OCI-LY7 (cell line): ENCODE results near the gene ZC3HAV1L. TPM values are rescaled to one million over a fixed set of nuclear protein-coding genes. Genes with fewer than 3 reads are reported as not detected.
"Not testable (repeated sequence)": the region's sequence is repeated elsewhere in the genome, so short reads cannot be mapped to it uniquely, and the experiment has no call there.

Experiments
- BruUV-seq: library from RNA; stranded (reverse); fragments of 400-500 nt; replicated peaks from 2 replicates; lab custom pipeline; 2021; lab: Mats Ljungman, UMichigan
- CTCF ChIA-PET: fragments of 300-600 bp; sonication (Branson Sonifier 250); formaldehyde crosslinking; loops from one replicate; lab custom pipeline; 2022; ENCODE audit warnings: antibody characterized with exemption; ENCODE audit not compliant: unreplicated experiment; lab: Charles Lee
- POLR2A ChIA-PET: fragments of 300-600 bp; sonication (Branson Sonifier 250); formaldehyde crosslinking; loops from one replicate; lab custom pipeline; 2022; ENCODE audit warnings: antibody characterized with exemption; lab: Charles Lee
- DNase-seq: peaks from one replicate; pipeline ENCODE4 v3.0.0-alpha.2; 2015; ENCODE audit warnings: low spot score
- H2AFZ ChIP-seq: fragments of 200-600 bp; sonication (generic), shearing (Covaris generic); 2 replicates; pipeline ENCODE4 v1.6.1; 2014; ENCODE audit warnings: mild to moderate bottlenecking, antibody characterized with exemption, low read length, moderate library complexity
- H3K27ac ChIP-seq: fragments of 200-600 bp; sonication (generic); 2 replicates; pipeline ENCODE4 v1.5.1; 2014; ENCODE audit warnings: mixed run types, low read depth, mild to moderate bottlenecking, moderate library complexity, low read length, inconsistent platforms; ENCODE audit not compliant: poor library complexity, severe bottlenecking
- H3K36me3 ChIP-seq: fragments of 200-600 bp; sonication (generic); 2 replicates; pipeline ENCODE4 v1.6.1; 2014; ENCODE audit warnings: mild to moderate bottlenecking, antibody characterized with exemption, low read length, moderate library complexity, mixed read lengths; ENCODE audit not compliant: insufficient read depth
- H3K4me1 ChIP-seq: fragments of 200-600 bp; sonication (generic); 2 replicates; pipeline ENCODE4 v1.5.1; 2014; ENCODE audit warnings: mild to moderate bottlenecking, low read length; ENCODE audit not compliant: insufficient read depth, poor library complexity, severe bottlenecking
- H3K4me2 ChIP-seq: fragments of 200-600 bp; sonication (generic); 2 replicates; pipeline ENCODE4 v1.6.1; 2014; ENCODE audit warnings: mild to moderate bottlenecking, low read length
- H3K4me3 ChIP-seq: fragments of 200-600 bp; sonication (generic); 2 replicates; pipeline ENCODE4 v1.5.1; 2014; ENCODE audit warnings: mild to moderate bottlenecking, low read depth, low read length; ENCODE audit not compliant: poor library complexity, severe bottlenecking
- H3K79me2 ChIP-seq: fragments of 200-600 bp; sonication (generic); 2 replicates; pipeline ENCODE4 v1.6.1; 2016; ENCODE audit warnings: low read depth, mild to moderate bottlenecking, low read length, moderate library complexity, mixed read lengths; ENCODE audit not compliant: insufficient read depth
- H3K9me2 ChIP-seq: fragments of 200-600 bp; sonication (generic); 2 replicates; pipeline ENCODE4 v1.6.1; 2016; ENCODE audit warnings: mild to moderate bottlenecking, low read length, mixed read lengths; ENCODE audit not compliant: insufficient read depth
- H3K9me3 ChIP-seq: fragments of 200-600 bp; sonication (generic); 2 replicates; pipeline ENCODE4 v1.6.1; 2014; ENCODE audit warnings: mild to moderate bottlenecking, mixed run types, low read length, mixed read lengths
- H4K20me1 ChIP-seq: fragments of 200-600 bp; sonication (generic); 2 replicates; pipeline ENCODE4 v1.6.1; 2014; ENCODE audit warnings: mild to moderate bottlenecking, antibody characterized with exemption, low read length, moderate library complexity, mixed read lengths; ENCODE audit not compliant: insufficient read depth
- CTCF ChIP-seq: fragments of 200-600 bp; sonication (generic); conservative IDR thresholded peaks from 2 replicates; pipeline ENCODE4 v1.5.1; 2014; ENCODE audit warnings: mild to moderate bottlenecking, antibody characterized with exemption, low read length, moderate library complexity, mixed read lengths
- EZH2phosphoT487 ChIP-seq: fragments of 200-600 bp; sonication (generic); IDR thresholded peaks from 2 replicates; pipeline ENCODE4 v1.6.1; 2018; ENCODE audit warnings: low read depth, borderline replicate concordance, mild to moderate bottlenecking, mixed run types, antibody characterized with exemption, low read length, moderate library complexity, mixed read lengths
- intact Hi-C: fragments of 100-400 bp; cut with micrococcal nuclease; formaldehyde crosslinking; loops from one replicate; pipeline ENCODE4 v1.10.0; 2022; ENCODE audit not compliant: unreplicated experiment
- total RNA-seq, 2 experiments: library from RNA; depleted of rRNA in 1 of 2; stranded (reverse); fragments of >200 nt in 1 of 2; shearing (Covaris generic) in 1 of 2; gene quantifications; 2 replicates each; pipeline ENCODE4 v1.2.3, GENCODE V29; 2014 to 2022

ZC3HAV1L gene
- total RNA-seq, 2 experiments from 2014 or later = not detected

GRCh38 chr7:139078911-139079310, 43.1 kb upstream of the ZC3HAV1L start:
- H3K27ac ChIP-seq = no peak overlapping the region
- no peak for DNase-seq
- CTCF ChIA-PET = no interaction called here
- peaks cover 6% of the 10 kb centered on the region; the same call in 1 of the 2 replicates for H3K79me2 ChIP-seq
- no peaks in the 10 kb centered on the region for H3K9me3 ChIP-seq
- H4K20me1 ChIP-seq = no peaks in the 10 kb centered on the region
- BruUV-seq = no TSS peak
- peaks cover 97% of the 10 kb centered on the region for H3K36me3 ChIP-seq
- POLR2A ChIA-PET = interaction anchor here (0.7 kb wide), 1 partner anchor 1265 kb away, joined by 3 read pairs; no protein-coding TSS in a partner anchor
- no peaks in the 10 kb centered on the region for H3K9me2 ChIP-seq
- peaks cover 4% of the 10 kb centered on the region for H3K4me1 ChIP-seq
- H2AFZ ChIP-seq = no peak overlapping the region
- intact Hi-C loops = no loop called here
- H3K4me3 ChIP-seq = no peak overlapping the region
- TF ChIP-seq EZH2phosphoT487 (no peak), CTCF (no peak)
- H3K4me2 ChIP-seq = no peak overlapping the region

- Histone ChIP-seq H3K4me1 (peaks cover 4% of the 10 kb centered on the region), H2AFZ (no peak overlapping the region), H3K9me2 (no peaks in the 10 kb centered on the region), H4K20me1 (no peaks in the 10 kb centered on the region), H3K79me2 (peaks cover 6% of the 10 kb centered on the region; the same call in 1 of the 2 replicates), H3K9me3 (no peaks in the 10 kb centered on the region), H3K27ac (no peak overlapping the region), H3K4me2 (no peak overlapping the region), H3K36me3 (peaks cover 97% of the 10 kb centered on the region), H3K4me3 (no peak overlapping the region)
- no TSS peak for BruUV-seq
- no peak for DNase-seq
- ChIA-PET CTCF (no interaction called here), POLR2A (interaction anchor here (0.5 kb wide), 1 partner anchor 18 kb away, joined by 3 read pairs; no protein-coding TSS in a partner anchor)
- TF ChIP-seq CTCF (no peak), EZH2phosphoT487 (no peak)
- intact Hi-C loops = no loop called here
These were observed 42.6 kb upstream of the ZC3HAV1L start for GRCh38 chr7:139078399-139078798.

GRCh38 chr7:139077706-139078105, 41.9 kb upstream of the ZC3HAV1L start:
- POLR2A ChIA-PET = interaction anchor here (0.5 kb wide), 1 partner anchor 17 kb away, joined by 3 read pairs; no protein-coding TSS in a partner anchor
- H4K20me1 ChIP-seq, H3K4me1 ChIP-seq, CTCF ChIA-PET, DNase-seq, H3K4me3 ChIP-seq, H3K9me2 ChIP-seq, H3K79me2 ChIP-seq, H3K4me2 ChIP-seq, H3K27ac ChIP-seq, BruUV-seq, H3K9me3 ChIP-seq, intact Hi-C loops, H2AFZ ChIP-seq: not testable (repeated sequence)
- peaks cover 95% of the 10 kb centered on the region for H3K36me3 ChIP-seq
